Activated CD8-positive, alpha-beta memory T cell treated with anti-CD3 and anti-CD28 coated beads for 36 hours (primary cell): Measurements from ENCODE around the gene TRAF4. TPM values are rescaled to one million over a fixed set of nuclear protein-coding genes. Genes with fewer than 3 reads are reported as not detected.

Source experiments
- CTCF ChIA-PET: fragments of 350-600 bp; sonication (Branson Sonifier 250); formaldehyde crosslinking; loops from one replicate; lab custom pipeline; 2021; ENCODE audit warnings: antibody characterized with exemption; lab: Charles Lee
- POLR2A ChIA-PET: fragments of 350-600 bp; sonication (Branson Sonifier 250); formaldehyde crosslinking; loops from one replicate; lab custom pipeline; 2021; ENCODE audit warnings: antibody characterized with exemption; lab: Charles Lee
- total RNA-seq, 2 experiments: library from RNA; stranded (reverse); gene quantifications; one replicate each; pipeline ENCODE4 v1.2.3, GENCODE V29; 2021

Gene TRAF4
- total RNA-seq: 100 to 1,000 TPM; 158 to 159 TPM

- ChIA-PET POLR2A (interaction anchor here (0.7 to 10.4 kb wide), 2 partner anchors 9 to 17 kb away, joined by 3 to 102 read pairs; partner anchors contain the start of genes NEK8 and TLCD1), CTCF (interaction anchor here (1.0 to 14.9 kb wide), 3 partner anchors 15 to 202 kb away, joined by 3 to 286 read pairs (median 21); partner anchors contain the start of genes NEK8 and TLCD1)
These were observed at the start of gene TRAF4 for GRCh38 chr17:28743243-28744103. Gene TRAF4 (plus strand): TSS chr17:28744011. CDS start chr17:28744113, 102 bp downstream.

- CTCF ChIA-PET: no interaction called here
- POLR2A ChIA-PET: interaction anchor here (0.9 kb wide), 1 partner anchor 55 kb away, joined by 4 read pairs; no protein-coding TSS in a partner anchor
These were observed 45.4 kb upstream of the TRAF4 start for GRCh38 chr17:28698253-28698941.

GRCh38 chr17:28700278-28700677 is 43.5 kb upstream of the TRAF4 start:
- ChIA-PET CTCF (interaction anchor here (0.5 kb wide), 1 partner anchor 645 kb away, joined by 3 read pairs; no protein-coding TSS in a partner anchor), POLR2A (no interaction called here)

GRCh38 chr17:28700830-28701492 is 42.9 kb upstream of the TRAF4 start:
- ChIA-PET POLR2A (no interaction called here), CTCF (no interaction called here)

- POLR2A ChIA-PET: no interaction called here
These were observed 41.6 kb upstream of the TRAF4 start for GRCh38 chr17:28702026-28702751.

GRCh38 chr17:28702752-28703150 is 41.1 kb upstream of the TRAF4 start:
- POLR2A ChIA-PET: no interaction called here
- CTCF ChIA-PET: no interaction called here

More at GRCh38 chr17:28702026-28702751, 41.6 kb upstream of the TRAF4 start:
- CTCF ChIA-PET: no interaction called here

- CTCF ChIA-PET: no interaction called here
- POLR2A ChIA-PET: no interaction called here
These were observed 40.1 kb upstream of the TRAF4 start for GRCh38 chr17:28703552-28704218.

- CTCF ChIA-PET: no interaction called here
- POLR2A ChIA-PET: interaction anchor here (0.7 kb wide), 1 partner anchor 24 kb away, joined by 3 read pairs; no protein-coding TSS in a partner anchor
These were observed 39.5 kb upstream of the TRAF4 start for GRCh38 chr17:28704219-28704858.

GRCh38 chr17:28705074-28705659 is 38.6 kb upstream of the TRAF4 start:
- CTCF ChIA-PET: no interaction called here
- POLR2A ChIA-PET: no interaction called here

GRCh38 chr17:28705728-28706334 is 38.0 kb upstream of the TRAF4 start:
- POLR2A ChIA-PET: no interaction called here
- CTCF ChIA-PET: no interaction called here

- CTCF ChIA-PET: no interaction called here
- POLR2A ChIA-PET: no interaction called here
These were observed 37.1 kb upstream of the TRAF4 start for GRCh38 chr17:28706471-28707338.

GRCh38 chr17:28707339-28707720 is 36.5 kb upstream of the TRAF4 start:
- ChIA-PET CTCF (no interaction called here), POLR2A (no interaction called here)

- ChIA-PET CTCF (interaction anchor here (1.0 to 1.9 kb wide), 5 partner anchors 9 to 67 kb away, joined by 3 to 8 read pairs (median 3); partner anchors contain the start of genes NEK8, RPL23A and TLCD1), POLR2A (interaction anchor here (0.5 to 2.2 kb wide), 11 partner anchors 10 to 241 kb away, joined by 3 to 43 read pairs (median 5); partner anchors contain the start of genes BLTP2, RPL23A, SDF2 and SUPT6H)
These were observed 32.7 kb upstream of the TRAF4 start for GRCh38 chr17:28710861-28711722.

GRCh38 chr17:28711723-28712031 is 32.1 kb upstream of the TRAF4 start, which contains the start of gene PROCA1:
Gene PROCA1 (minus strand): TSS chr17:28711888. CDS start chr17:28711660, 228 bp downstream.
- CTCF ChIA-PET: interaction anchor here (1.0 to 1.9 kb wide), 5 partner anchors 8 to 68 kb away, joined by 3 to 8 read pairs (median 3); partner anchors contain the start of genes NEK8, RPL23A and TLCD1

More at GRCh38 chr17:28711723-28712031, 32.1 kb upstream of the TRAF4 start, which contains the start of gene PROCA1:
- POLR2A ChIA-PET: interaction anchor here (0.5 to 2.2 kb wide), 11 partner anchors 9 to 240 kb away, joined by 3 to 43 read pairs (median 5); partner anchors contain the start of genes BLTP2, RPL23A, SDF2 and SUPT6H
